Spleen (tissue), 11 donors: ENCODE measurements around the gene RHOC. TPM values are rescaled to one million over a fixed set of nuclear protein-coding genes. Genes with fewer than 3 reads are reported as not detected.

Experiments used
- DNase-seq: peaks from one replicate; pipeline ENCODE4 v3.0.0-alpha.2; 2020
- H3K27ac ChIP-seq, 8 donors: fragments of 200-600 bp; sonication (generic) in 7 of 8; 1 replicate in 4 of 8; 2 replicates in 4 of 8; pipeline versions ENCODE4 v1.5.0 to v1.8.0; 2016 to 2021; ENCODE audit warnings: inconsistent platforms in 4 of 8, mild to moderate bottlenecking in 4 of 8, moderate library complexity in 1 of 8
- H3K27me3 ChIP-seq, 7 donors: fragments of 200-600 bp; sonication (generic) in 6 of 7; replicated peaks in 1 of 7; 1 replicate in 4 of 7; 2 replicates in 3 of 7; pipeline versions ENCODE4 v1.5.0 to v1.8.0; 2016 to 2021; ENCODE audit warnings: inconsistent platforms in 3 of 7, mild to moderate bottlenecking in 1 of 7
- H3K36me3 ChIP-seq, 6 donors: fragments of 200-600 bp; sonication (generic) in 5 of 6; 1 replicate in 4 of 6; 2 replicates in 2 of 6; pipeline versions ENCODE4 v1.5.0 to v1.8.0; 2016 to 2021; ENCODE audit warnings: inconsistent platforms in 2 of 6
- H3K4me1 ChIP-seq, 6 donors: fragments of 200-600 bp; sonication (generic) in 5 of 6; 1 replicate in 3 of 6; 2 replicates in 3 of 6; pipeline versions ENCODE4 v1.5.0 to v1.8.0; 2016 to 2021; ENCODE audit warnings: inconsistent platforms in 3 of 6
- H3K4me3 ChIP-seq, 8 donors: fragments of 200-600 bp; sonication (generic) in 7 of 8; 1 replicate in 4 of 8; 2 replicates in 4 of 8; pipeline versions ENCODE4 v1.5.0 to v1.8.0; 2016 to 2021; ENCODE audit warnings: inconsistent platforms in 4 of 8, mild to moderate bottlenecking in 4 of 8, moderate library complexity in 2 of 8
- H3K9me3 ChIP-seq, 8 donors: fragments of 200-600 bp; sonication (generic) in 7 of 8; 1 replicate in 4 of 8; 2 replicates in 4 of 8; pipeline versions ENCODE4 v1.5.0 to v1.8.0; 2016 to 2021; ENCODE audit warnings: inconsistent platforms in 4 of 8
- CTCF ChIP-seq, 11 experiments: fragments of 200-600 bp in 7 of 11; fragments of 450-650 bp in 4 of 11; sonication (generic) in 4 of 11; IDR thresholded peaks in 8 of 11; conservative IDR thresholded peaks in 3 of 11; 1 replicate in 7 of 11; 2 replicates in 4 of 11; pipeline versions ENCODE4 v1.4.0 to v1.8.0; 2016 to 2021; ENCODE audit warnings: antibody characterized with exemption in 11 of 11, inconsistent platforms in 4 of 11, mild to moderate bottlenecking in 1 of 11
- POLR2A ChIP-seq, 3 donors: fragments of 450-650 bp; IDR thresholded peaks; one replicate each; pipeline ENCODE4 v1.5.1; 2017; ENCODE audit warnings: antibody characterized with exemption in 3 of 3, mild to moderate bottlenecking in 1 of 3
- POLR2AphosphoS5 ChIP-seq, 3 donors: sonication (generic); formaldehyde crosslinking; IDR thresholded peaks; one replicate each; pipeline ENCODE4 v1.5.1; 2017; ENCODE audit warnings: antibody characterized with exemption in 3 of 3
- WGBS, 5 donors: extraction: QIAGEN DNeasy Blood & Tissue Kit in 3 of 5; methylation state at CpG; one replicate each; pipeline versions ENCODE4 v1.1.5 to v1.1.7; 2013 to 2018; 5-methylcytosine and 5-hydroxymethylcytosine counted together
- intact Hi-C: fragments of 100-400 bp; cut with DNase I; formaldehyde crosslinking; loops from one replicate; pipeline ENCODE4 v1.15.0; 2023; ENCODE audit warnings: low total_unique reads
- polyA plus RNA-seq, 3 donors: library from polyadenylated mRNA; stranded (reverse); fragments of 200-250 nt; gene quantifications; one replicate each; pipeline ENCODE4 v1.2.1, GENCODE V29; 2013
- total RNA-seq, 7 donors: library from RNA; depleted of rRNA in 3 of 7; stranded (reverse); fragments of >200 nt in 3 of 7; fragmentation: NEBNext Ultra II Directional in 4 of 7; extraction: Animal tissue kit (Norgen Biotek cat#: 25700) in 4 of 7; gene quantifications; one replicate each; pipeline versions ENCODE4 v1.1.0 to v1.2.1, GENCODE V29; 2016 to 2021
- donor health status: healthy with polysubstance abuse.
- donor health status: DM: no; HTN: no; CAD: no; lungs with moderate emphysema.
- donor health status: DM: no; HTN: no; CAD: no.
- donor health status: Bipolar disorder and iron deficiency.
- donor health status: healthy.
- donor health status: DM: no; HTN: no; CAD: no.
- donor health status: DM: yes; HTN: yes; CAD: no.

The RHOC gene
- total and polyA plus RNA-seq, 10 donors, result 120 to 323 (median 203) TPM

- intact Hi-C loops, result loop anchor here (5.0 kb wide), 1 partner anchor 83 kb away; no protein-coding TSS in a partner anchor
- TF ChIP-seq POLR2A (IDR thresholded peaks at IDR 0.05), result no peak
- no peak for TF ChIP-seq CTCF (IDR thresholded peaks at IDR 0.05 in 8 of 11, conservative IDR thresholded peaks at IDR 0.05 in 3 of 11)
- TF ChIP-seq POLR2AphosphoS5 (IDR thresholded peaks at IDR 0.05), result no peak
- 83 to 100% (median 93%) methylated on average over 2 of the region's 2 CpGs for WGBS, 5 donors
- no peaks in the 10 kb centered on the region for H3K36me3 ChIP-seq
- peaks cover 0 to 47% (median 7%) of the 10 kb centered on the region in 7 donors for H3K27me3 ChIP-seq
- H3K9me3 ChIP-seq, result no peaks in the 10 kb centered on the region
- peaks cover 13 to 55% (median 37%) of the 10 kb centered on the region in 6 donors for H3K4me1 ChIP-seq
- no peak overlapping the region for H3K4me3 ChIP-seq
- DNase-seq, result no peak
- no peak overlapping the region for H3K27ac ChIP-seq
These were observed 12.8 kb upstream of the RHOC start for GRCh38 chr1:112719706-112720105.

- no peaks in the 10 kb centered on the region for H3K36me3 ChIP-seq
- WGBS, 5 donors, result 19 to 56% (median 23%) methylated on average over 10 to 44 of the region's 44 CpGs
- peaks cover 0 to 51% (median 7%) of the 10 kb centered on the region in 7 donors for H3K27me3 ChIP-seq
- no peaks in the 10 kb centered on the region for H3K9me3 ChIP-seq
- H3K27ac ChIP-seq, result no peak overlapping the region
- peak; percentile 96 for DNase-seq
- peaks cover 17 to 63% (median 45%) of the 10 kb centered on the region in 6 donors for H3K4me1 ChIP-seq
- intact Hi-C loops, result loop anchor here (5.0 kb wide), 1 partner anchor 83 kb away; no protein-coding TSS in a partner anchor
- peak overlapping the region in 3 of 8 donors; percentile 6 to 59 (median 29) for H3K4me3 ChIP-seq
- TF ChIP-seq POLR2AphosphoS5 (IDR thresholded peaks at IDR 0.05), result peak in 2 of 3 donors; percentile 52 to 69
- no peak for TF ChIP-seq POLR2A (IDR thresholded peaks at IDR 0.05)
- TF ChIP-seq CTCF (IDR thresholded peaks at IDR 0.05 in 8 of 11, conservative IDR thresholded peaks at IDR 0.05 in 3 of 11), result peak; percentile 40 to 93 (median 79)
These were observed 11.9 kb upstream of the RHOC start for GRCh38 chr1:112718691-112719418.

DNA sequence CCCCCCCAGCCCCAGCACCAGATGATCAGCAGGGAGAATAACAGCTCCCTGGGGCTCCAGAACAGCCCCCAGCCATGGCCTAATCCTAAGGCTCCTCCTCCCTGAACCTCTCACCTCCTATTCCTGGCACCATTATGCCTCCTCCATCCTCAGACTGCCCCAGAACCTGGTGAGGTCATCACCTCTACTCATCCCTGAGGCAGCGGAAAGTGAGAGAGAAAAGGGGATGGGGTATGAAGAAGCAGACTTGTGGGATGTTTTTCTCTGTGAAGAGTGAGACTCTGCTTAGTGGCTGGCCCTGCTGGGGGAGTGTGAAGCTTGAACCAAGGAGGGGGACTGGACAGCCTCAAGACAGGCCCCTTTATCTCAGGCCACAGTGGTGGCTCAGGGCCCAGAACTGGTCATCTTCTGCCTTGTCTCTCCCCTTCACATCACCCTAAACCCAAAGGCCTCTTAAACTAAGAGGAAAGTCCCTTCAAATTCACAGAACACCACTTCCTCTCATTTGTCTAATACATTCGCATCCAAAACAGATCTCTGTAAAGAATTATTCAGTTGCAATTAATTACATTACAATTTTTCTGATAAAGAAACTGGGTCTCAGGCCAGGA lies 10.4 kb upstream of the RHOC start:
- Histone ChIP-seq H3K4me3 (no peak overlapping the region), H3K9me3 (no peaks in the 10 kb centered on the region), H3K36me3 (no peaks in the 10 kb centered on the region), H3K27me3 (peaks cover 0 to 36% (median under 1%) of the 10 kb centered on the region in 7 donors), H3K27ac (no peak overlapping the region), H3K4me1 (peaks cover 13 to 58% (median 39%) of the 10 kb centered on the region in 6 donors)
- no peak for DNase-seq
- intact Hi-C loops, result loop anchor here (5.0 kb wide), 1 partner anchor 85 kb away; no protein-coding TSS in a partner anchor
- WGBS, 5 donors, result 60 to 86% (median 72%) methylated on average over 2 of the region's 2 CpGs
- no peak for TF ChIP-seq POLR2AphosphoS5 (IDR thresholded peaks at IDR 0.05)
- peak in 1 of 11 experiments; percentile 17 for TF ChIP-seq CTCF (IDR thresholded peaks at IDR 0.05 in 8 of 11, conservative IDR thresholded peaks at IDR 0.05 in 3 of 11)
